GM12878 (cell line): ENCODE results near the gene USF1. TPM values are rescaled to one million over a fixed set of nuclear protein-coding genes. Genes with fewer than 3 reads are reported as not detected.

Source experiments
- ATAC-seq: fragments of 200-7000 bp; cut with Tn5 transposase; 3 replicates; pipeline ENCODE4 v1.9.1; 2020; ENCODE audit warnings: mild to moderate bottlenecking, moderate library complexity
- BruUV-seq: library from RNA; stranded (reverse); fragments of 400-500 nt; replicated peaks from 2 replicates; lab custom pipeline; 2021; lab: Mats Ljungman, UMichigan
- CTCF ChIA-PET: fragments of 300-600 bp; sonication (Branson Sonifier 250); formaldehyde crosslinking; extraction: SDS; loops from one replicate; lab custom pipeline; 2021; ENCODE audit warnings: inconsistent platforms; lab: Yijun Ruan, JAX
- POLR2A ChIA-PET: fragments of 350-600 bp; formaldehyde crosslinking; extraction: SDS; loops from one replicate; lab custom pipeline; 2021; ENCODE audit warnings: inconsistent platforms; lab: Charles Lee
- RAD21 ChIA-PET: fragments of 300-600 bp; sonication (Branson Sonifier 250); formaldehyde crosslinking; loops from one replicate; lab custom pipeline; 2023; ENCODE audit warnings: antibody characterized with exemption; ENCODE audit not compliant: unreplicated experiment; lab: Charles Lee
- SMC1A ChIA-PET: fragments of 300-600 bp; sonication (Branson Sonifier 250); formaldehyde crosslinking; loops from one replicate; lab custom pipeline; 2023; ENCODE audit not compliant: unreplicated experiment, uncharacterized antibody; lab: Charles Lee
- DNase-seq: peaks from one replicate; pipeline ENCODE4 v3.0.0-alpha.2; 2011; ENCODE audit warnings: low read depth, low spot score
- FAIRE-seq: peaks from 3 replicates; lab custom pipeline; 2011; peaks lifted over from hg19 to GRCh38; lab: Jason Lieb, UNC
- H2AFZ ChIP-seq: 2 replicates; pipeline ENCODE4 v1.6.0; 2011; ENCODE audit warnings: low read depth, low read length, control low read depth; ENCODE audit not compliant: control insufficient read depth
- H3K27ac ChIP-seq: 2 replicates; pipeline ENCODE4 v1.5.1; 2011; ENCODE audit warnings: control low read depth; ENCODE audit not compliant: control insufficient read depth, insufficient read depth
- H3K27me3 ChIP-seq, 2 experiments: replicated peaks in 1 of 2; 2 replicates each; pipeline versions ENCODE4 v1.6.0 to v1.6.1; 2011; ENCODE audit warnings: low read length in 1 of 2; ENCODE audit not compliant: control insufficient read depth in 2 of 2, insufficient read depth in 2 of 2
- H3K36me3 ChIP-seq, 2 experiments: 2 replicates each; pipeline ENCODE4 v1.5.1; 2011; ENCODE audit warnings: low read length in 1 of 2; ENCODE audit not compliant: control insufficient read depth in 2 of 2, insufficient read depth in 2 of 2
- H3K4me1 ChIP-seq: 2 replicates; pipeline ENCODE4 v1.6.1; 2011; ENCODE audit warnings: mild to moderate bottlenecking, low read length, moderate library complexity, mixed read lengths; ENCODE audit not compliant: control insufficient read depth, insufficient read depth
- H3K4me2 ChIP-seq: 2 replicates; pipeline ENCODE4 v1.6.0; 2011; ENCODE audit warnings: control low read depth; ENCODE audit not compliant: control insufficient read depth, insufficient read depth
- H3K4me3 ChIP-seq: fragments of 200-600 bp; sonication (generic); 2 replicates; pipeline ENCODE4 v1.5.1; 2016
- H3K79me2 ChIP-seq: 2 replicates; pipeline ENCODE4 v1.6.0; 2011; ENCODE audit warnings: low read length; ENCODE audit not compliant: control insufficient read depth, insufficient read depth
- H3K9ac ChIP-seq: 2 replicates; pipeline ENCODE4 v1.8.0; 2011; ENCODE audit warnings: low read length, control low read depth, mixed read lengths; ENCODE audit not compliant: control insufficient read depth, insufficient read depth
- H3K9me3 ChIP-seq: replicated peaks from 3 replicates; pipeline ENCODE4 v1.5.1; 2011; ENCODE audit warnings: mild to moderate bottlenecking, low read length; ENCODE audit not compliant: control insufficient read depth, insufficient read depth
- H4K20me1 ChIP-seq: 2 replicates; pipeline ENCODE4 v1.6.0; 2011; ENCODE audit not compliant: control insufficient read depth, insufficient read depth
- BMI1 ChIP-seq: fragments of 450-650 bp; IDR thresholded peaks from 2 replicates; pipeline ENCODE4 v1.6.1; 2016; ENCODE audit warnings: mild to moderate bottlenecking, moderate library complexity, borderline replicate concordance
- CHD2 ChIP-seq: IDR thresholded peaks from 2 replicates; pipeline ENCODE4 v1.6.1; 2011; ENCODE audit warnings: low read depth, low read length, improper control_type of control experiment, borderline replicate concordance
- HDGF ChIP-seq: fragments of 450-650 bp; IDR thresholded peaks from 2 replicates; pipeline ENCODE4 v1.6.1; 2016; ENCODE audit warnings: antibody characterized with exemption
- RELA ChIP-seq: fragments of 450-650 bp; IDR thresholded peaks from 2 replicates; pipeline ENCODE4 v1.8.0; 2014; ENCODE audit warnings: borderline replicate concordance; ENCODE audit not compliant: partially characterized antibody
- ZNF274 ChIP-seq: IDR thresholded peaks from one replicate; pipeline ENCODE4 v1.8.0; 2011; ENCODE audit not compliant: insufficient read length, insufficient read depth
- WGBS: methylation state at CpG from one replicate; pipeline ENCODE4 v1.1.6; 2016; ENCODE audit warnings: low lambda C conversion rate; ENCODE audit not compliant: insufficient replicate concordance, insufficient coverage; ENCODE audit errors: missing lambda C conversion rate; 5-methylcytosine and 5-hydroxymethylcytosine counted together
- in situ Hi-C: fragments of 300-500 bp; cut with MboI; formaldehyde crosslinking; loops from 9 replicates; pipeline ENCODE4 v1.14.3; 2018; ENCODE audit warnings: mixed read lengths
- intact Hi-C: fragments of 100-400 bp; cut with micrococcal nuclease; formaldehyde crosslinking; loops from one replicate; pipeline ENCODE4 v1.14.2; 2022; ENCODE audit not compliant: unreplicated experiment
- polyA plus RNA-seq, 11 experiments: library from polyadenylated mRNA; depleted of rRNA in 4 of 11; unstranded in 6 of 11; stranded (reverse) in 5 of 11; fragments of >200 nt; fragmentation: Nextera tagmentation in 4 of 11; fragmentation: Illumina TruSeq in 1 of 11; extraction: Ambion mirVana in 4 of 11; extraction: Trizol in 1 of 11; gene quantifications; 1 replicate in 1 of 11; 2 replicates in 10 of 11; pipeline versions ENCODE4 v1.2.1 to v1.2.3, GENCODE V29; 2011 to 2016; ENCODE audit warnings: inconsistent platforms in 2 of 11, missing spikeins in 2 of 11, low read depth in 1 of 11
- total RNA-seq, 4 experiments: library from RNA; depleted of rRNA in 3 of 4; stranded (reverse); fragments of >200 nt in 3 of 4; fragmentation: Illumina TruSeq in 1 of 4; extraction: Trizol in 1 of 4; gene quantifications; 2 replicates each; pipeline versions ENCODE4 v1.2.1 to v1.2.3, GENCODE V29; 2013 to 2021
- TF ChIP-seq, protein P1 (sequence below): fragments of 450-650 bp; IDR thresholded peaks from 2 replicates; pipeline ENCODE4 v1.6.1; 2018; ENCODE audit warnings: mild to moderate bottlenecking, low read depth, moderate library complexity; ENCODE audit not compliant: partially characterized antibody
- TF ChIP-seq, protein P2 (sequence below): fragments of 450-650 bp; IDR thresholded peaks from 2 replicates; pipeline ENCODE4 v1.6.1; 2017; ENCODE audit warnings: low read depth, mild to moderate bottlenecking, moderate library complexity

USF1 gene
- total and polyA plus RNA-seq, 10 of the 15 experiments (the other 5 are each of a cell fraction or from before 2014, with no cell fraction given) = 9.4 to 92.1 (median 53.5) TPM

DNA sequence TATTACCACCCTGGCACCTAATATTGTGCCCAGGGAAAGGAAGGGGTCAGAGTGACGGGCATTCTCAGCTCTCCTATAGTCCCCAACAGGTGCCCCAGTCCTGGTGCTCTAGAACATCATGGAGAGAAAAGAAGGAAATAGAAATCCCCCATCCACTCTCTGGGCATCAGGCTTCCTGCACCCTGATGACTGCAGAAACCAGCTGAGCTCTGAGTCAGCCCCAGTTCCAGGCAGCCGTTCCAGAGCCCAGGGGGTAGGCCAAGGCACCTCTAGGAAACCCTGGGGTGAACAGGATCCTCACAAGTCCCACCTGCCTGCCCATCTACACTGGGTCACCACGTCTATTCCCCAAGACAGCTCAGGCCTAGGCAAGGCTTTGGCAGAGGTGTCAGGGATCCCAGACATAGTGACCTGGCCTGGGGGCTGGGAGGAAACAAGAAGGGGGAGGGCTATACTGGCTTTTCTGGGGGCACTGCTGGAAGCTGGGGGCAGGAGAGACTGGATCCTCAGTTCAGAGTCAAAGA, 42.9 kb upstream of the USF1 start:
- FAIRE-seq (no peak), ATAC-seq (no peak)

More for the DNA sequence above, 42.9 kb upstream of the USF1 start:
- Histone ChIP-seq H3K9me3 (no peaks in the 10 kb centered on the region), H3K36me3 (no peaks in the 10 kb centered on the region), H3K4me3 (no peak overlapping the region), H3K9ac (no peak overlapping the region), H3K27ac (no peak overlapping the region), H3K27me3 (no peaks in the 10 kb centered on the region), H3K79me2 (no peaks in the 10 kb centered on the region), H2AFZ (no peak overlapping the region), H3K4me1 (peaks cover 9% of the 10 kb centered on the region), H4K20me1 (no peaks in the 10 kb centered on the region), H3K4me2 (no peak overlapping the region)
- RAD21 ChIA-PET = interaction anchor here (1.0 kb wide), 1 partner anchor 8 kb away, joined by 3 read pairs; no protein-coding TSS in a partner anchor
- BruUV-seq = no TSS peak
- SMC1A ChIA-PET = interaction anchor here (1.0 kb wide), 1 partner anchor 92 kb away, joined by 3 read pairs; no protein-coding TSS in a partner anchor
- TF ChIP-seq, protein P1, sequence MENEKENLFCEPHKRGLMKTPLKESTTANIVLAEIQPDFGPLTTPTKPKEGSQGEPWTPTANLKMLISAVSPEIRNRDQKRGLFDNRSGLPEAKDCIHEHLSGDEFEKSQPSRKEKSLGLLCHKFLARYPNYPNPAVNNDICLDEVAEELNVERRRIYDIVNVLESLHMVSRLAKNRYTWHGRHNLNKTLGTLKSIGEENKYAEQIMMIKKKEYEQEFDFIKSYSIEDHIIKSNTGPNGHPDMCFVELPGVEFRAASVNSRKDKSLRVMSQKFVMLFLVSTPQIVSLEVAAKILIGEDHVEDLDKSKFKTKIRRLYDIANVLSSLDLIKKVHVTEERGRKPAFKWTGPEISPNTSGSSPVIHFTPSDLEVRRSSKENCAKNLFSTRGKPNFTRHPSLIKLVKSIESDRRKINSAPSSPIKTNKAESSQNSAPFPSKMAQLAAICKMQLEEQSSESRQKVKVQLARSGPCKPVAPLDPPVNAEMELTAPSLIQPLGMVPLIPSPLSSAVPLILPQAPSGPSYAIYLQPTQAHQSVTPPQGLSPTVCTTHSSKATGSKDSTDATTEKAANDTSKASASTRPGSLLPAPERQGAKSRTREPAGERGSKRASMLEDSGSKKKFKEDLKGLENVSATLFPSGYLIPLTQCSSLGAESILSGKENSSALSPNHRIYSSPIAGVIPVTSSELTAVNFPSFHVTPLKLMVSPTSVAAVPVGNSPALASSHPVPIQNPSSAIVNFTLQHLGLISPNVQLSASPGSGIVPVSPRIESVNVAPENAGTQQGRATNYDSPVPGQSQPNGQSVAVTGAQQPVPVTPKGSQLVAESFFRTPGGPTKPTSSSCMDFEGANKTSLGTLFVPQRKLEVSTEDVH = no peak
- TF ChIP-seq HDGF = no peak
- TF ChIP-seq, protein P2, sequence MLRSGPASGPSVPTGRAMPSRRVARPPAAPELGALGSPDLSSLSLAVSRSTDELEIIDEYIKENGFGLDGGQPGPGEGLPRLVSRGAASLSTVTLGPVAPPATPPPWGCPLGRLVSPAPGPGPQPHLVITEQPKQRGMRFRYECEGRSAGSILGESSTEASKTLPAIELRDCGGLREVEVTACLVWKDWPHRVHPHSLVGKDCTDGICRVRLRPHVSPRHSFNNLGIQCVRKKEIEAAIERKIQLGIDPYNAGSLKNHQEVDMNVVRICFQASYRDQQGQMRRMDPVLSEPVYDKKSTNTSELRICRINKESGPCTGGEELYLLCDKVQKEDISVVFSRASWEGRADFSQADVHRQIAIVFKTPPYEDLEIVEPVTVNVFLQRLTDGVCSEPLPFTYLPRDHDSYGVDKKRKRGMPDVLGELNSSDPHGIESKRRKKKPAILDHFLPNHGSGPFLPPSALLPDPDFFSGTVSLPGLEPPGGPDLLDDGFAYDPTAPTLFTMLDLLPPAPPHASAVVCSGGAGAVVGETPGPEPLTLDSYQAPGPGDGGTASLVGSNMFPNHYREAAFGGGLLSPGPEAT = no peak
- TF ChIP-seq BMI1 = no peak
- TF ChIP-seq RELA = no peak
- TF ChIP-seq ZNF274 = no peak
- TF ChIP-seq CHD2 = no peak
- in situ Hi-C loops = no loop called here
- intact Hi-C loops = no loop called here
- CTCF ChIA-PET = interaction anchor here (1.0 to 1.4 kb wide), 2 partner anchors 17 to 19 kb away, joined by 3 to 4 read pairs; partner anchors contain the start of gene ARHGAP30
- POLR2A ChIA-PET = no interaction called here
- DNase-seq = no peak
- 14% methylated on average over 3 of the region's 3 CpGs for WGBS
